PC-3 (cell line): ENCODE data around the gene RELA. TPM values are rescaled to one million over a fixed set of nuclear protein-coding genes. Genes with fewer than 3 reads are reported as not detected.

ENCODE experiments used
- ATAC-seq: fragments of 200-7000 bp; cut with Tn5 transposase; 2 replicates; pipeline ENCODE4 v1.9.1; 2020; ENCODE audit warnings: mild to moderate bottlenecking, moderate library complexity
- Bru-seq: library from RNA; stranded (reverse); fragments of 400-500 nt; gene quantifications from one replicate; lab custom pipeline; 2021; lab: Mats Ljungman, UMichigan
- BruChase-seq, 2 experiments: library from RNA; stranded (reverse); fragments of 400-500 nt; gene quantifications; one replicate each; lab custom pipeline; 2021; lab: Mats Ljungman, UMichigan
- BruUV-seq: library from RNA; stranded (reverse); fragments of 400-500 nt; replicated peaks from 2 replicates; lab custom pipeline; 2021; lab: Mats Ljungman, UMichigan
- CTCF ChIA-PET: fragments of 300-600 bp; sonication (Branson Sonifier 250); formaldehyde crosslinking; loops from one replicate; lab custom pipeline; 2022; ENCODE audit warnings: antibody characterized with exemption; lab: Charles Lee
- POLR2A ChIA-PET: fragments of 300-600 bp; sonication (Branson Sonifier 250); formaldehyde crosslinking; loops from one replicate; lab custom pipeline; 2022; ENCODE audit warnings: antibody characterized with exemption; ENCODE audit not compliant: unreplicated experiment; lab: Charles Lee
- DNase-seq: peaks from one replicate; pipeline ENCODE4 v3.0.0-alpha.2; 2015
- H2AFZ ChIP-seq: fragments of 300-600 bp; sonication (generic); 2 replicates; pipeline ENCODE4 v1.6.0; 2016; ENCODE audit warnings: antibody characterized with exemption, low read length
- H3F3A ChIP-seq: fragments of 300-600 bp; sonication (generic); one replicate; pipeline ENCODE4 v1.6.0; 2017; ENCODE audit warnings: antibody characterized with exemption, low read length, control low read depth, mild to moderate bottlenecking; ENCODE audit not compliant: unreplicated experiment
- H3K27ac ChIP-seq: fragments of 300-600 bp; sonication (generic); 2 replicates; pipeline ENCODE4 v1.5.1; 2016; ENCODE audit warnings: mild to moderate bottlenecking, low read length
- H3K27me3 ChIP-seq: fragments of 300-600 bp; sonication (generic); 2 replicates; pipeline ENCODE4 v1.6.1; 2016; ENCODE audit warnings: low read length, mixed read lengths
- H3K36me3 ChIP-seq: fragments of 300-600 bp; sonication (generic); 2 replicates; pipeline ENCODE4 v1.6.1; 2016; ENCODE audit warnings: low read depth, mixed run types, low read length, mixed read lengths
- H3K4me1 ChIP-seq: fragments of 300-600 bp; sonication (generic); 2 replicates; pipeline ENCODE4 v1.5.1; 2016; ENCODE audit warnings: low read length; ENCODE audit not compliant: insufficient read depth
- H3K4me2 ChIP-seq: fragments of 300-600 bp; sonication (generic); 2 replicates; pipeline ENCODE4 v1.6.0; 2016; ENCODE audit warnings: low read length
- H3K4me3 ChIP-seq: fragments of 300-600 bp; sonication (generic); 2 replicates; pipeline ENCODE4 v1.5.1; 2016; ENCODE audit warnings: mild to moderate bottlenecking, low read length, mixed read lengths
- H3K79me2 ChIP-seq: fragments of 300-600 bp; sonication (generic); 2 replicates; pipeline ENCODE4 v1.6.1; 2017; ENCODE audit warnings: low read length, mixed read lengths
- H3K9ac ChIP-seq: fragments of 300-600 bp; sonication (generic); 2 replicates; pipeline ENCODE4 v1.6.0; 2016; ENCODE audit warnings: mild to moderate bottlenecking, low read length
- H3K9me2 ChIP-seq: fragments of 300-600 bp; sonication (generic); replicated peaks from 2 replicates; pipeline ENCODE4 v1.6.1; 2016; ENCODE audit warnings: mixed run types, low read length, mixed read lengths
- H3K9me3 ChIP-seq: fragments of 300-600 bp; sonication (generic); 2 replicates; pipeline ENCODE4 v1.6.1; 2016; ENCODE audit warnings: low read length, mixed read lengths
- H4K20me1 ChIP-seq: fragments of 300-600 bp; sonication (generic); 2 replicates; pipeline ENCODE4 v1.6.1; 2016; ENCODE audit warnings: low read length, mixed read lengths
- CTCF ChIP-seq: fragments of 300-600 bp; sonication (generic); conservative IDR thresholded peaks from 2 replicates; pipeline ENCODE4 v1.5.1; 2017; ENCODE audit warnings: antibody characterized with exemption, low read depth, mild to moderate bottlenecking, low read length
- EZH2 ChIP-seq: fragments of 300-600 bp; sonication (generic); IDR thresholded peaks from one replicate; pipeline ENCODE4 v1.6.1; 2017; ENCODE audit warnings: antibody characterized with exemption, mild to moderate bottlenecking, low read length; ENCODE audit not compliant: unreplicated experiment
- EZH2phosphoT487 ChIP-seq: fragments of 300-600 bp; sonication (generic); IDR thresholded peaks from 2 replicates; pipeline ENCODE4 v1.6.1; 2018; ENCODE audit warnings: mild to moderate bottlenecking, antibody characterized with exemption, low read length, borderline replicate concordance
- intact Hi-C: fragments of 100-400 bp; cut with micrococcal nuclease; formaldehyde crosslinking; loops from 2 replicates; pipeline ENCODE4 v1.9.0; 2023
- long read RNA-seq: library from polyadenylated mRNA; unstranded; transcript quantifications from one replicate; pipeline ENCODE4 v2.0.0, GENCODE V29; 2021; ENCODE audit not compliant: unreplicated experiment
- total RNA-seq: library from RNA; depleted of rRNA; stranded (reverse); fragments of >200 nt; gene quantifications from 2 replicates; pipeline ENCODE4 v1.2.3, GENCODE V29; 2014; rRNA removed

The RELA gene
- total RNA-seq (70.3 and 84.2 TPM in 2 replicates), Bru-seq, nascent RNA (percentile 88 among the genes with signal in this experiment), BruChase-seq, experiment 1, labeled RNA remaining after a 6-hour chase (percentile 96 among the genes with signal in this experiment), BruChase-seq, experiment 2, labeled RNA remaining after a 2-hour chase (percentile 96 among the genes with signal in this experiment)
- long read RNA-seq, transcript RELA-202 (11 exons, 2,700 nt) = major isoform, 19 of 114 reads
- long read RNA-seq, partial matches to known transcripts = 34 of 114 reads
- long read RNA-seq, other reads (novel, unspliced or antisense) = 60 of 114 reads

- peak within 1 kb of the TSS; percentile 78 for H3K9ac ChIP-seq
- CTCF ChIA-PET = no interaction called here
- intact Hi-C loops = loop anchor here (1.0 kb wide), 1 partner anchor 48 kb away; the partner anchor contains the start of gene PCNX3
- H3K4me3 ChIP-seq = peak within 1 kb of the TSS; percentile 91
- H3K27ac ChIP-seq = peak within 1 kb of the TSS; percentile 68
- peaks cover 11% of the 10 kb centered on the region; the same call in 1 of the 2 replicates for H4K20me1 ChIP-seq
- ATAC-seq = peak; percentile 79
- H3K79me2 ChIP-seq = peaks cover 32% of the 10 kb centered on the region
- H3K27me3 ChIP-seq = no peaks in the 10 kb centered on the region
- no peaks in the 10 kb centered on the region for H3F3A ChIP-seq
- DNase-seq = peak; percentile 95
- TF ChIP-seq CTCF (no peak), EZH2 (no peak), EZH2phosphoT487 (no peak)
- H3K9me3 ChIP-seq = no peaks in the 10 kb centered on the region
- peak within 1 kb of the TSS; percentile 99 for H3K4me2 ChIP-seq
- H3K9me2 ChIP-seq = no peaks in the 10 kb centered on the region
- H2AFZ ChIP-seq = peak within 1 kb of the TSS; percentile 79
- peaks cover 26% of the 10 kb centered on the region for H3K36me3 ChIP-seq
- TSS peak; percentile 95 for BruUV-seq
- POLR2A ChIA-PET = interaction anchor here (0.6 to 0.7 kb wide), 5 partner anchors 68 to 388 kb away, joined by 3 to 6 read pairs (median 5); no protein-coding TSS in a partner anchor
- H3K4me1 ChIP-seq = peaks cover 18% of the 10 kb centered on the region
Measured at GRCh38 chr11:65662799-65663638, at the start of gene RELA. Gene RELA (minus strand): TSS chr11:65662916. CDS start chr11:65662832, 84 bp downstream.

- Histone ChIP-seq H3K4me2 (peak within 1 kb of the TSS; percentile 84), H3F3A (no peaks in the 10 kb centered on the region), H3K27me3 (no peaks in the 10 kb centered on the region), H4K20me1 (no peaks in the 10 kb centered on the region), H2AFZ (peak within 1 kb of the TSS; percentile 91), H3K9me3 (no peaks in the 10 kb centered on the region; the same call in 1 of the 2 replicates), H3K4me3 (peak within 1 kb of the TSS; percentile 70), H3K79me2 (peaks cover 16% of the 10 kb centered on the region), H3K36me3 (peaks cover 32% of the 10 kb centered on the region), H3K9me2 (no peaks in the 10 kb centered on the region), H3K27ac (peak within 1 kb of the TSS; percentile 91), H3K9ac (peak within 1 kb of the TSS; percentile 93), H3K4me1 (peaks cover 11% of the 10 kb centered on the region)
- DNase-seq (peak; percentile 99), ATAC-seq (peak; percentile 89)
- intact Hi-C loops = loop anchor here (1.0 to 10.0 kb wide), 4 partner anchors 57 to 273 kb away; partner anchors contain the start of gene MUS81
- ChIA-PET CTCF (interaction anchor here (0.5 to 1.7 kb wide), 9 partner anchors 8 to 176 kb away, joined by 3 to 17 read pairs (median 8); partner anchors contain the start of gene FIBP), POLR2A (interaction anchor here (0.6 to 0.7 kb wide), 9 partner anchors 23 to 677 kb away, joined by 3 to 42 read pairs (median 6); partner anchors contain the start of gene FIBP)
- TF ChIP-seq CTCF (peak; percentile 95), EZH2 (no peak)
- TSS peak; percentile 30 for BruUV-seq
Measured at GRCh38 chr11:65711785-65712632, 49.3 kb upstream of the RELA start, which contains the start of gene KAT5. Gene KAT5 (plus strand): TSS chr11:65712252. CDS start chr11:65712268, 16 bp downstream.
